ENCODE data around the gene CTSC. TPM values are rescaled to one million over a fixed set of nuclear protein-coding genes. Genes with fewer than 3 reads are reported as not detected.
A peak's percentile ranks its signal among the peaks of the same experiment; 100 is the strongest.

CTSC gene
- total RNA-seq, 1 experiment from 2014 or later: 348 TPM

DNA sequence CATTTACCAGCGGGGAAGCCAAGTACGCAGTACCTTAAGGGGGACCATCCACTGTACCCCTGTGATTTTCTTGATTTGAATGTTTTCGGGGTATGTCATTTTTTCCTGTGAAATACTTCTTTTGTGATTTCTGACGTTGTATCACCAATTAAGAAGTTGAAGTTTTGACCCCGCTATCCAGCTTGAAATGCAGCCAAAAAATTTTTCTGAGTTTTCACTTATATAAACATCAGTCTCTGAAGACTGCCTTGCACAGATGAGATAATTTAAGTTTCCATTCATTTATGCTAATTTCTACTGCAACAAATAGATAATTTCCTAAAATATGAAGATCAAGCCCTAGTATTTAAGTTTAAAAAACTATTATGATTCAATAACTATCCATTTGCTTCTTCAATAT, 20.0 kb downstream of the CTSC start:
- no peak for DNase-seq (ENCODE audit: low spot score)

DNA sequence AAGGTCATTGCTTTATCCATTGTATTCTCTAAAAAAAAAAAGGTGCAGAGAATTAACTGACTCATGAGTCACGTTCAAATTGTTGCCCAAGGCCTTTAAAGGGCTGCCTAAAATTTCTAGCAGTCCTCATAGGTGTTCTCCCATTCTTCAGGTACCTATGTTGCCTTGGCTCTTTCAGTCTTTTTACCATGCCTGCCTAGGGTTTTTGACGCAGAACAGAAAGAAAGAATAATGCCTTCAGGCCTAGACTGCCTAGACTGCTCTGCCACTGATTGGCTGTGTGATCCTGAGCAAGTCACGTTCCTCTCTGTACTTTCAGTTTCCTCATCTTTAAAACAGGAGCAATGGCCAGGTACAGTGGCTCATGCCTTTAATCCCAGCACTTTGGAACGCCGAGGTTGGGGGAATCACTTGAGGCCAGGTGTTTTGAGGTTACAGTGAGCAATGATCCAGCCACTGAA, 21.5 kb downstream of the CTSC start:
- DNase-seq (ENCODE audit: low spot score): no peak

DNA sequence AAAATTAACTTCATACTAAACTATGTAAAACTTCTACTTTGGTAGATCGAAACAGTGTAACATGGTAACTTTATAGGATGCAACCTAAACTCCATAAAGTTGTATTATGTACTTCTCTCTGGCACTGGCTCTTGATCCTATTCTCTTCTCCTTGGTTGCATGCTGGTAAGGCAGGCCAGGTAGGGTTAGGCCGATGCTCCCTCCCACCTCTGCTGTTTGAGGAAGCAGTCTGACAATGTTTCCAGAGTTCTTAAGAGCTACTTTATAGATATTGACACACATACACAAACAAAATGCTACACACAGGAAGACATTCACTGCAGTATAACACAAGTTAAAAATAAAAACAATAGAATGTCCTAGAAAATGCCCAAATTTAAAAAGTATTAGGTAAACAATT, 22.5 kb downstream of the CTSC start:
- DNase-seq (ENCODE audit: low spot score): no peak

DNA sequence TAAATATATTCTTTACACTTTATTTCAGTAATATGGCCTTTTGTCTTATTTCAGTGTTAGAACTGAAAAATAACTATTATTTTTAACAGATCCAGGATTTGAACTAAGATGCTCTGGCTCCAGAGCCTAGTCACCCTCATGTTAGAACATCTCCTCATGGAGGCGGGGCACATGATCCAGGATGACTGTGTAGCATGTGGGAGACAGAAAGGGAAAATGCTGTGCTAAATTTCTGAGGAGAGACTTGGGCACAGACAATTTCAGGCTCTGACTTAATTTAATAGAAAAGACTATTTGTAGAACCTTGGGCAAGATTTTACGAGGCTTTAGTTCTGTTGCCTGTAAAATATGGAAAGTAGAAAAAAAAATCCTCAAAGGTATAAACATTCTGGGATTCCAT, 24.1 kb downstream of the CTSC start:
- DNase-seq (ENCODE audit: low spot score): peak; percentile 10

DNA sequence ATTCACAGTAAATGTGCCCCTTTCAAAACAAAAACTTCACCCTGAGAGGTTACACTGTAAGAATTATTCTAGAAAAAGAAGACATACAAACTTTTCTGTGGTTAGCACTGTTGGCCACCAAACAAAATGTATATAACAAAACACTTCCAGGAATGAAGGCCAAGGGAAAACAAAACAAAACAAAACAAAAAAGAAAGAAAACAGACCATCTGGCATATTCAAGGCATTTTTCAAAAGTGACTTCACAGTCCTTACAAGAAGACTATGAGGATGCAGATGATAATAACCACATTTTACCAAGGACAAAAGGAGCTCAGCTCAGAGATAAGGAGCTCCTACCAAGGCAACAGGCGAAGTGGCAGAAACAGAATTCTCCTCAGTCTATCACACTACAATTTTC, 24.9 kb downstream of the CTSC start:
- DNase-seq (ENCODE audit: low spot score): no peak

DNA sequence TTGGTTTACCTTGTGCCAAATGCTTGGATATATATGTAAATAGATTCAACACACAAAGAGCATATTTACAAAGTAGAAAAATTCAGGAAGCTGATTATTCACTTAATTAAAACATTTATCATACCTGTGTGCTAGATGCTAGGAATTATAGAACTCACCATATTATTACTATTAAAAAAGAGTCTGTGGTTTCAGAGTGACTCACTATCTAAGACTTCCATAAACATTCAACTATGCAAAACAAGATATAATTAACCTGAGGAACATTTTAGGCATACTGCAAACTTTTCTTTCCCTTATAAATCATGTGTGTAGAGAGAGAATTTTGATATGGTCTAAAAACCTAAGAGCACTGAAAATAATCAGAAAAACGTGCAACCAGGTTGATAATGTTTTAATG, 27.3 kb downstream of the CTSC start:
- DNase-seq (ENCODE audit: low spot score): no peak

DNA sequence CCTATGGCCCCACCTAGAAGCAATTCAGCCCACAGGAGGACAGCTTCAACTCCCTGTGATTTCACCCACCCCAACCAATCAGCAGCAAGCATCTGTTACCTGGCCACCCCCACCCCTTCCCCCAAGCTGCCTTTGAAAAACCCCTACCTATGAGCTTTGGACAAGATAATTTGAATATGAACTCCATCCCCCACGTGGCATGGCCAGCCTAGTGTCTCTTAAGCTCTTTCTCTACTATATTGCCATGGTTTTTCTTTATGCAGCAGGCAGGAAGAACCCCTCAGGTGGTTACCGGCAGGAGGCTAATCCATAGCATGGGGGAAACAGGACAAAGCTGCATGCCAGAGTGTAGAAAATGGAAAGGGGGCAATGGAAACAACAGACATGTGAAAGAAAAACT, 29.0 kb downstream of the CTSC start:
- no peak for DNase-seq (ENCODE audit: low spot score)

DNA sequence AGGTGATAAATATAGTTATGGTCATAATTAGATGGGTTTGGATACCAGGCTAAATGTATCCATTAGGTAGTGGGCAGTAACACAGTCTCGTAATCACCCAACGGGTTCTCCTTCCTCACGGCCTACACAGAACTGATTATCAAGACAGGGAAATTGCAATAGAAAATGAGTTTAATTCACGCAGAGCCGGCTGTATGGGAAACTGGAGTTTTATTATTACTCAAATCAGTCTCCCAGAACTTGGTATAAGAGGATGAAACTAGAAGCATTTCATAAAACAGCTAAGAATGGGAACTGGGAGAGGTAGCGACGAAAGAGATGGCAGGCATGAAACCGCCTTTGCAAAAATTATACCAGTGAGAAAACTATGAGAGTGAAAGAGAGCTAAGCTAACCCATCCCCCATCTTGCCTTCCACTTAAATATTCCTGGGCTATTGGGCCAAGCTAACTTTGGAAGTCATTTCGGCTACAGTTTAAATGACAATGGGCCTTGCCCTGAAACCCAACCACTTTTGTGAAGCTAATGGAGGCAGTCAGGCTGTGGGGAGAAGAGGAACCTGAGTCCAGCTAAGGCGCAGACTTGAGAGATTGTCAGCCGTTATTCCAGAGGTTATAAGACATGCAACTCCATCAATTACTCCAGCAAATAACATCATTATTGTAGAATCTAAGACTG, 29.6 kb downstream of the CTSC start:
- DNase-seq (ENCODE audit: low spot score): no peak

DNA sequence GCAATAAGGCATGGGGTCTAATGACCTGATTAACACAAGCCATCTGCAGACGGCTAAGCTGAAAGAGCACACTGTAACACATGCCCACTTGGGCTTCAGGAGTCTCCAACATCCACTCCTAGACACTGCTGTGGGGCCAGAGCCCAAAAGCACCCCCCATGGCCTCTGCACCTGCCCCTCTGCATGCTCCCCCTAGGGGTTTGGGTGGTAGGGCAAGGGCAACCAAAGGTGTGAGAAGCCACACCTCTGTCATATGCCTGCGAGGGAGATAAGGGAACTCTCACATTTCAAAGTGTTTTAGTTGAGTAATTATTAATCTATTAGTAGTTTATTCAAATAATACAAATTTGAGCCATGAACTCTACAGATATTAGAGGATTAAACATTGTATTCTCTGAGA, 30.8 kb downstream of the CTSC start:
- no peak for DNase-seq (ENCODE audit: low spot score)

DNA sequence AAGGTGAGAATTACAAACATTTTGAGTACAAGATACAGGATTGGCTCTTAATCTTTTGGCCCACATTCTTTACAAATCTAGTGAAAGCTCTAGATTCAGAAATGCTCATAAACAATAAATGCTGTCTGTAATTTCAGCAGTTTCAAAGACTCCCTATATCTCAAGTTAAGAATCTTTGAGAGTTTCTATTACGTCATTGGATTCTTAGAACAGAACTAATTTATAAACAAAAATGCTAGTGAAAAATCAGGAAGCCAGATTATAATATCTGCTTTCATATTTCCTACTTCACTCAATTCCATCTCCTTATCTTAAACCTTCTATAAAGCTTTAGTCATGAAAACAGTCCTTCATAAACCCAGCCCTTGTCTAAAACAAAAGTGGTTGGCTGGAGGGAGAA, 32.1 kb downstream of the CTSC start:
- no peak for DNase-seq (ENCODE audit: low spot score)

DNA sequence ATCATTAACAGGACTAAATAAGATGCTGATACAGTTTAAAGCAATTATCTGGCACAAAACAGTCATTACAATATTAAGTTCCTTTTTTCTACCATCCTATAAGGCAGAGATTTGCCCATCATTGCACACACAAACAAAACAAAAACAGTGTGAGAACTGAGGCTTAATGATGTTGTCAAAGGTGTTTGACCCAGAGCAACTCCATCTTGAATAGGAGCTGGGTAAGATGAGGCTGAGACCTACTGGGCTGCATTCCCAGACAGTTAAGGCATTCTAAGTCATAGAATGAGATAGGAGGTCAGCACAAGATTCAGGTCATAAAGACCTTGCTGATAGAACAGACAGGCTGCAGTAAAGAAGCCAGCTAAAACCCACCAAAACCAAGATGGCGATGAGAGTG, 33.2 kb downstream of the CTSC start:
- DNase-seq (ENCODE audit: low spot score): no peak

DNA sequence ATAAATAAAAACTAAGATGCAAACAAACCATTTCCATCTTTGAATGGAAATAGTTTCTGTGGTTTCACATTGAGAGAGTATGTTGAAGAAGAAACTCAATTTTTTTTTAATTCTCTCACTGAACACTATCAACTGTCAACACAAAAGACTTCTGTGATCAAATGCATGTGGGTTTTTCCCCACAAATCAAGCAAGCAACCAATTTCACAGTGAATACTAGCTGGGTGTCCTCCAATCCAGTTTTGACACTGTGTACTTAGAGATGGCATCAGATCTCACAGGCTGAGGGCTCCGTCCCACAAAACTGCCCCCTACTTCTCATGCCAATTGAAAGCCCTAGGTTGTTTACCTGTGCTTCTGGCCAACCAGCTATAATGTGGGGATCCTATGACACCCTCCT, 34.5 kb downstream of the CTSC start:
- no peak for DNase-seq (ENCODE audit: low spot score)

DNA sequence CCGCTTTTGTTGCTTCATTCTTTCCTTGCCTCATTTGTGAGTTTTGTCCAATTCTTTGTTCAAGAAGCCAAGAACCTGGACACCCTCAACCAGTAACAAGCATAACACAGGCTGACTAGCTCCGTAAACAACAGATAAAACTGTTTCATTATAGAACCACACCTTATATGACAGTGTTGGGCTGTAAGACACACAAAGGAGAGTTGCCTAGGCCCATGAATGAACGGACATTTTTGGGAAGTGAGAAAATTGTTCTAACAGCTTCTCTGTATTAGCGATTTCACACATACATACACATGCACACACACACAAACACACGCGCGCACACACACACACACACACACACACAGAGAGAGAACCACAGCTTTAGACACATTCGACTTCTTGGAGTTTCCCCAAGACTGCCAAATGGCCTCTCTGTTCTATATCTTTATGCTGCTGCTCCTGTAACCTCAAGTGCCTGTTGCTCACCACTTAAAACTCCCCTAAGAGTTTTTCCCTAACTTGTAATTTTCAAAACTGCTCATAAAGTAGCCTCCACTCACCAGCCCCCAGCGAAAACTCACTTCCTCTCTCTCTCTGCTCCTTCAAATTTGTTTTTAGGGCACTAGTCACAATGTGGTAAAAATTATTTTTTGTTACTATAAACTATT, 35.9 kb downstream of the CTSC start:
- DNase-seq (ENCODE audit: low spot score): no peak

DNA sequence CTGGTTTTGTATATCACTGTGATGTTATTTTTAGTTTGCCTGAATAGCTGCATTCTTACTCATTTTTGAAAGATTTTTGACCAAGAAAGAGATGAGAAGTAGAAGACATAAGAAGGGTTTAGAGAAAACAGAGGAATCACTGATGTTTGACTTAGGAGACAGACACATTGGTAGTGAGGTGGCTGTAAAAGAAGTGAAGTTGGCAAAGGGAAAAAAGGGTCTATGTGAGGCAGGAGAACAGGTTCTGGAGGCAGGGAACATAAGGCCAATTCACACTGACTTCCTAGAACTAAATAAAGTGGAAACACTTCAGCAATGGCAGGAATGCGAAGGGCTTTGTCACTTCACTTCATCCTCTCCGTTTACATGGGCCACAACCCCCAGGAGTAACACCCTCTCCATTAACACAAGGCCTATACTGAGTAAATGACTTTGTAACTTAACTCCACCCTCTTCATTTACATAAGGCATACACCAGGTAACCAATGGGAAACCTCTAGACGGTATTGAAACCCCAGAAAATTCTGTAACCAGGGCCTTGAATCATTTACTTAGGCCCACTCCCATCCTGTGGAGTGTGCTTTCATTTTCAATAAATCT, 36.5 kb downstream of the CTSC start:
- DNase-seq (ENCODE audit: low spot score): no peak

DNA sequence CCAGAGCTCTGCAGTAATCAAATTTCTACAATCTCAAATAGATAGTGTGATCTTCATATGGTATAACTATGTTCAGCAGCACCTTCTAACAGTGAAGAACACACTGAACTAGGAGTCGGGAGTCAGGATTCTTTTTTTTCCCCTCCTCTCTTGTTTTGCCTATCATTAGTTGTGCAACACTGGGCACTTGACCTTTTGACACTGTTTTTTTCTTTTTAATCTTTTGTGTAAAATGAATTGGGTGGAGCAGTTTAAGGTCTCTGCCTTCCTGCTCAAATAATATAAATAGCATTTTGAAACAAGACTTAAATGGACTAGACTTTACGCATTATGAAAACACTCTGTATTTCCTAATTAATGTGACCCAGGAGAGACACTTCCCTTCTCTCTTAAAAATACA, 39.7 kb downstream of the CTSC start:
- DNase-seq (ENCODE audit: low spot score): no peak

DNA sequence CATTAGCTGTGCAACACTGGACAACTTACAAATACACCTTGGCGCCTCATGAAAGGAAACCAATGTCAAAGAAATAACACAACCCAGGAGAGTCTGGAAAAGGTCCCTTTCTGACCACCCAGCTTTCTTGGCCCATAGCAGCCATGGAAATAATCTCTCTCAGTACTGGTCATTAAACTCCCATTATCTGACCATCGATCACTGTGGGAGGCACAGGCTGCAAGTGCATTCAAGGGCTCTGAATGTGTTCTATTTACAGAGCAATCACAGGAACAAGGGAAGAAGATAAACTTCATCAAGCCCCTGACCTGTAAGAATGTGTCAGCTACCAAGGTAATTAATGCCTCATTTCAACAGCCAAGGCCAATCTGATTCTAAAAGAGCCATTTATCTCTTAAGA, 40.1 kb downstream of the CTSC start:
- no peak for DNase-seq (ENCODE audit: low spot score)

DNA sequence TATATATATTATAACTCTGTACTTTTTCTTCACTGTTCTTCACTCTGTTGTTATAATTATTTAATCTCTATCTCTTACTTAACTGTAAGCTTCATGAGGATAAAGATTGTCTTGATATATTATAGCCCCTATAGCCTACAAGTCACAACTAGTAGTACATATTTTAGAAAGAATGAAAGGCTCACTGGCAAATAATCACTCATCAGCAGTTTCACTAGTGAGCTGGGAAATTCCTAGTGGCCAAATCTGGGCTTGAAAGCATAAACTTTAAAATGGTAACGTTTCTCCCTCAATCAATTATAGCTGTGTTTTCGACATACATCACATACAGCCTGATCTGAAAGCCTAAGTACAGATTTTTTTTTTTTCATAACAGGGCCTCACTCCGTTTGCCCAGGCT, 42.5 kb downstream of the CTSC start:
- DNase-seq (ENCODE audit: low spot score): no peak

DNA sequence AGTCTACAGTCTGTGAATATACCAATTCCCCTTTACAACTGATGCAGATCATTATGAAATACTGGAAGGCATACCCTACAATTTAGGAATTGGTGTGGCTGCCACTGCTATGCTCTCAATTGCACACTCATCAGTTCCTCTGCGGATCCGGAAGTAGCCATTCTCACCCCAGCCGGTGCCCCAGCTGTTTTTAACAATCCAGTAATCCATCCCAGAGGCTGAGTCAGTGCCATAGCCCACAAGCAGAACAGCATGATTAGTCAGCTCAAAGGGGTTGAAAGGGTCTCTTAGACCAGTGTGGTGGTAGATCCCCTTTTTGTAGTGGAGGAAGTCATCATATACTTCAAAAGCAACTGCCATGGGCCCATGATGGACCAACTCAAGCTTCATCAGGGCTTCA, 43.6 kb downstream of the CTSC start:
- DNase-seq (ENCODE audit: low spot score): no peak

DNA sequence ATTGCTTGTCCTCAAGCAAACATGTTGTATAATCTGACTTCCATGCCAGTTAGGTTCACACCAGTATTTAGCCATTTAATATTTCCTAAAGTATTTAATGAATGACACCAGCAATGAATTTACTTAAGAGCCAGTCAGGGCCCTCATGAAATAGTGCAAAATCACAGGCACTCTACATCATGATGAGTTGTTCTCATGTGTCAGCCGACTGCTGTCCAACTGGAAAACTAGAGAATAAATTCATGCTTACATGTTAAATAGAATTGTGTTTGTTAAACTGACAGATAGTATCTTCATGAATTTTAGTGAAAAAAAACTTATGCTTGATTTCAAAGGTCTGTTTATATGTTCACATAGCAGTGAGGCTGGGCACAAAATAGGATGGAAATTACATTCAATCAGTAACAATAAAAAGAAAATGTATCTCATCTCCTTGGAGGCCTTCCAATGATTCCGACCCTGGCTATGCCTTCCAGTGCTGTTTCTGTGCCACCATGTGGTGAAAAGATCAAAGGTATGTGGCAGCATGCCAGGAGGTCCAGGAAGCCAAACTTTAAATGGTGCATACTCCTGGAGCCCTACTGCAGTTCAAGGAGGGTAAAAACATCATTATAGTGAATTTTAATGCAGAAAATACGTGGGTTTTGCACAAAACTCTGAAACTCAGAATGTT, 45.2 kb downstream of the CTSC start:
- peak; percentile 54 for DNase-seq (ENCODE audit: low spot score)

DNA sequence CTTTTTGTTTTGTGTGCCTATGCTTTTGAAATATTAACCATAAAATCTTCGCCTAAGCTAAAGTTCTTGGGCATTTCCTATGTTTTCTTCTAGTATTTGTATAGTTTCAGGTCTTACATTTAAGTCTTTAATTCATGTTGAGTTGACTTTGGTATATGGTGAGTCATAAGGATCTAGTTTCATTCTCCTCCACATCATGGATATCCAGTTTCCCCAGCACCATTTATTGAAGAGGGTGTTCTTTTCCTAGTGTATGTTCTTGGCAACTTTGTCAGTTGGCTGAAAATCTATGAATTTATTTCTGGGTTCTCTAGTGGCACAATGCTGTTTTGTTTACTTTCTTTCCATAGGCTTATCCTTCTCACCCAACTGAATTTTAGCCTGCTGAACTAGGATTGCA, 49.0 kb downstream of the CTSC start:
- DNase-seq (ENCODE audit: low spot score): no peak

DNA sequence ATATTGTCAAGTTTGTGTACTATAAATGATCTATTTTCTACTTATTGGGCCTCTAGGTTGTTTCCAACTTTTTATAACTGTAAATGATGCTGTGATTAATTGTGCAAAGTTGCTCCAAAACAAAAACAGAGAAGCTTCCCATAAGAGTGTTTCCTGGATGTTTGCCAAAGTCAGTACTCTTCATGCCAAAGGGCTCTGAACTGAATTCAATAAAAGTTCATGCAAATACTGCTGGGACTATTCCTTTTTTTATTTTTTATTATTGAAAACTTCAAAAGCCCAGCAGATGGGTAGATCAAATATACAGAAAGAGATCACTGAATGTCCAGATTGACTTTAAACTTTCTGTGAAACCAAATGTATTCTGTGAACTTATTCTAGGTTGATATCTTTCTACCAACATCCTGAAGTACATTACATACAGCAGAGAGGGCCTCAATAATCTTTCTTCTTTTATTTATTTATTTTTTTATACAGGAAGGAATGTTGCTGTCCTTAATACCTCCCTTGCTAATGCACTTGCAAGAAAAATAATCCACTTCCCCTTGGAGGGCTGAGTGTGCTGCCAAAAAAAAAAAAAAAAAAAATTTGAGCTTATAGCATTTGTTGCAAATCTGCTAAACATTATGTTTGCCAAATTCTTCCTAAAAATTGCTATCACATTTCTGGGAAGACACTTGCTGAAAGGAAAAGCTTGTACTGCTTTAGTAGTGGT, 53.0 kb downstream of the CTSC start:
- DNase-seq (ENCODE audit: low spot score): no peak
